IPS-11a (cell line): ENCODE results near the gene E4F1.

ENCODE experiments used
- H3K4me3 ChIP-seq: one replicate; pipeline ENCODE4 v1.5.1; 2013; ENCODE audit warnings: low read depth, low read length, control low read depth

E4F1 gene

GRCh38 chr16:2205967-2206313 is 17.5 kb upstream of the E4F1 start:
- H3K4me3 ChIP-seq: peak overlapping the region; percentile 89

DNA sequence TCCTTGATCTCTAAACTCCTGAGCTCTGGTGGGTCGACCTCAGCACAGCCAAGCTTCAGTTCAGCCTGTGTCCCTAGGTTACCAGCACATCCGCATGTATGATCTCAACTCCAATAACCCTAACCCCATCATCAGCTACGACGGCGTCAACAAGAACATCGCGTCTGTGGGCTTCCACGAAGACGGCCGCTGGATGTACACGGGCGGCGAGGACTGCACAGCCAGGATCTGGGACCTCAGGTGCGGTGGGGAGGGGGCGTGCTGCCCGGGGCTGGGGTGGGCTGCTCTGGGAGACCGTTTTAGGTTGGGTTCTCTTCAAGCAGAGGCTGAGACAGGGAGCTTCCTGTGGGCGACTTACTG is 17.0 kb upstream of the E4F1 start:
- peak overlapping the region; percentile 89 for H3K4me3 ChIP-seq

GRCh38 chr16:2206780-2207433 is 16.5 kb upstream of the E4F1 start:
- H3K4me3 ChIP-seq: no peak overlapping the region

DNA sequence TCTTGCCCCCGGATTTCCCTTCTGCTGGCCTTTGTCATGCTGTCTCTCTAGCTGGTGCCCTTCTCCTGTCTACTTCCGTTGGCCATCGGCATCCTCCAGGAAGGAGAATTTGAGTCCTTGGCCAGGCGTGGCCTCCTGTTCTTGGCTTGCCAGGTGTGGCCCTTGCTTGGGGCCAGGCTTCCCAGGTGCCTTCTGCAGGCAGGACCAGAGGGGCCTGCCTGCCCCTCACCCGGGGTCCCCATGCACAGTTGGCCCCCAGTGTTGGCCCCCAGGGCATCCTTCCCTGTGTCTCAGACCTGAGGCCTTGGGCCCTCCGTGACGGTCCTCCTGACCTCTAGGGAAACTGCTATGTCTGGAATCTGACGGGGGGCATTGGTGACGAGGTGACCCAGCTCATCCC is 15.5 kb upstream of the E4F1 start:
- H3K4me3 ChIP-seq: no peak overlapping the region

DNA sequence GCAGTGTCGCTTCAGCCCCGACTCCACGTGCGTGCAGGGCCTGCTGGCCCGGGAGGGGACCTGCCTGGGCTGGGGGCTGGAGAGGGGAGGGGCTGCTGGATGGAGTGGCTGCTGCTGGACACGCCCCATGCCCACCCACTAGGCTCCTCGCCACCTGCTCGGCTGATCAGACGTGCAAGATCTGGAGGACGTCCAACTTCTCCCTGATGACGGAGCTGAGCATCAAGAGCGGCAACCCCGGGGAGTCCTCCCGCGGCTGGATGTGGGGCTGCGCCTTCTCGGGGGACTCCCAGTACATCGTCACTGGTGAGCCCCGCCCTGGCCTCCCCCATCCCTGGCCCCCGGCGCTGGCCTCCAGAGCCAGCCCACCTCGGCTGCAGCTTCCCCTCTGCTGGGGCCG is 15.1 kb upstream of the E4F1 start:
- H3K4me3 ChIP-seq: no peak overlapping the region

GRCh38 chr16:2208772-2209171 is 14.6 kb upstream of the E4F1 start:
- no peak overlapping the region for H3K4me3 ChIP-seq

- H3K4me3 ChIP-seq: no peak overlapping the region
These were observed 14.0 kb upstream of the E4F1 start for GRCh38 chr16:2209258-2210008.

- no peak overlapping the region for H3K4me3 ChIP-seq
These were observed 13.4 kb upstream of the E4F1 start for GRCh38 chr16:2210009-2210332.

- H3K4me3 ChIP-seq: no peak within 1 kb of the TSS
These were observed 12.7 kb upstream of the E4F1 start, which contains the start of gene BRICD5 for GRCh38 chr16:2210386-2211365. TSS of gene BRICD5 (minus strand) at chr16:2210863. CDS start at chr16:2210833, 30 bp downstream.

DNA sequence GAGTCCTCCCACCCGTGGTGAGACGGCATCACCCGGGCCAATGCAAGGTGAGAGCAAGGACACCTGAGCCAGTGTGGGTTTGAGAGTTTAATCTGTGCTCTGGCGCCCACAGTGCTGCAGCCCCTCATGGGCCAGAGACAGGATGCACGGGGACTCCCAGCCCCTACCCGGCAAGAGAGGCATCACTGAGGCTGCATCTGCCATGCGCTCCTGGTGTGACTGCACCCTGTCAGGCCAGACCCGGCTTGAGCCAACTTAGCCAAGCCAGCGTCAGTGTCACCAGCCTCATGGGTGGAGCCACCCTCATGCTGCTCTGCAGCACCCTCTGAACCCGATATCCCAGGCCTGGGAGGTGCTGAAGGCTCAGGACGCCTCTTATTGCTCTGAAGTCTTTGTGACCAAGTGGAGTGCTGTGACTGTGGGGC is 11.5 kb upstream of the E4F1 start:
- no peak overlapping the region for H3K4me3 ChIP-seq

- H3K4me3 ChIP-seq: no peak overlapping the region
These were observed 10.7 kb upstream of the E4F1 start for GRCh38 chr16:2212362-2213324.

- H3K4me3 ChIP-seq: peak overlapping the region; percentile 90
These were observed 9.3 kb upstream of the E4F1 start for GRCh38 chr16:2213817-2214718.

- H3K4me3 ChIP-seq: peak within 1 kb of the TSS; percentile 90
These were observed 8.7 kb upstream of the E4F1 start, which contains the start of gene PGP for GRCh38 chr16:2214719-2214968. TSS of gene PGP (minus strand) at chr16:2214840. CDS start at chr16:2214777, 63 bp downstream.

DNA sequence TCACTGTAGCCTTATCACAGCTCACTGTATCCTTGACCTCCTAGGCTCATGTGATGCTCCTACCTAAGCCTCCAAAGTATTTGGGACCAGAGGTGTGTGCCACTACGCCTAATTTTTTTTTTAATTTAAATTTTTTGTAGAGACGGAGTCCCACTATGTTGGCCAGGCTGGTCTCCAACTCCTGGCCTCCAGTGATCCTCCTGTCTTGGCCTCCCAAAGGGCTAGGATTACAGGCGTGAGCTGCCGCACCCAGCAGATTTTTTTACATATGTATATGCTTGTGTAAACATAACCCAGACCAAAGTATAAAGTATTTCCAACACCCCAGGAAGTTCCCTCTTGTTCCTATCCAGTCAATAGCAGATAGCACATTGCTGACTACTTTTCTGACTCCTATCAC is 7.1 kb upstream of the E4F1 start:
- H3K4me3 ChIP-seq: no peak overlapping the region

GRCh38 chr16:2223942-2224486 is 623 bp downstream of the E4F1 start:
- peak overlapping the region; percentile 82 for H3K4me3 ChIP-seq

GRCh38 chr16:2226245-2226793 is 2.9 kb downstream of the E4F1 start:
- no peak overlapping the region for H3K4me3 ChIP-seq

- no peak overlapping the region for H3K4me3 ChIP-seq
These were observed 3.5 kb downstream of the E4F1 start for GRCh38 chr16:2226918-2227317.

DNA sequence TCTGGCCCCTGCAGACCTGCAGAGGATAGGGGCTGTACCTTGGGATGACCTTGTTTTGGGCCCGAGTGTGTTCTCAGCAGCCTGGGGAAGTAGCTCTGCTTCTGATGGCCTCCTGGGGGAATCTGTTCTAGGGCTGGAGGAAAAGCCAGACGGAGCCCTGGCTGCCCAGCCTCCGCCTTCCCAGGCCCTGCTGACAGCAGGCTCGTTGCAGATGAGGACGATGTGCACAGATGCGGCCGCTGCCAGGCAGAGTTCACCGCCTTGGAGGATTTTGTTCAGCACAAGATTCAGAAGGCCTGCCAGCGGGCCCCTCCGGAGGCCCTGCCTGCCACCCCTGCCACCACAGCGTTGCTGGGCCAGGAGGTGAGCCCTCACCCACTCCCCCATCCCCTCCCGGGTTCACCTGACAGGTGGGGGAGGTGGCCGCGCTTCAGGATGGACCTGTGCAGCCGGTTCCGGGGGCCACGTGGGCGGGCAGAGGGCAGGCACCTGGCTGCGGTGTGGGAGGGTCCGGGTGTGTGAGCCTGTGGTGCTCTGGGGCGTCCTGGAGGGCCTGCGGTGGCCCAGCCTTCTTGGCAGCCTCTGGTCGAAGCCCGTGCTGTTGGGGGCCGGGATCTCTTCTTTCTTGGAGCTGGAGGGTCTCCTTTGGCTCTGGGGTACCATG is 4.9 kb downstream of the E4F1 start:
- no peak overlapping the region for H3K4me3 ChIP-seq

GRCh38 chr16:2229091-2229490 is 5.7 kb downstream of the E4F1 start:
- H3K4me3 ChIP-seq: no peak overlapping the region
